ENCODE data around the gene PSAPL1.

GRCh38 chr4:7390336-7390735 lies 44.4 kb downstream of the PSAPL1 start:
- no peak for TF ChIP-seq CTCF (IDR thresholded peaks at IDR 0.05; ENCODE audit: insufficient read depth, low read depth, low read length)
- no peak for TF ChIP-seq EZH2 (IDR thresholded peaks at IDR 0.05; ENCODE audit: insufficient read depth, low read length)

All from astrocyte (in vitro differentiated cells and primary cell).